Stimulated activated CD8-positive, alpha-beta memory T cell treated with anti-CD3 and anti-CD28 coated beads, Interleukin-12 subunit alpha, Interleukin-12 subunit beta, amount 100 ng/mL, for 1 hour (primary cell): ENCODE results near the gene FAM200B.

ENCODE experiments used
- DNase-seq: peaks from one replicate; pipeline ENCODE4 v3.0.0-alpha.2; 2020; ENCODE audit warnings: low read depth

The FAM200B gene

GRCh38 chr4:15668566-15669435 is 12.8 kb upstream of the FAM200B start:
- DNase-seq: no peak

DNA sequence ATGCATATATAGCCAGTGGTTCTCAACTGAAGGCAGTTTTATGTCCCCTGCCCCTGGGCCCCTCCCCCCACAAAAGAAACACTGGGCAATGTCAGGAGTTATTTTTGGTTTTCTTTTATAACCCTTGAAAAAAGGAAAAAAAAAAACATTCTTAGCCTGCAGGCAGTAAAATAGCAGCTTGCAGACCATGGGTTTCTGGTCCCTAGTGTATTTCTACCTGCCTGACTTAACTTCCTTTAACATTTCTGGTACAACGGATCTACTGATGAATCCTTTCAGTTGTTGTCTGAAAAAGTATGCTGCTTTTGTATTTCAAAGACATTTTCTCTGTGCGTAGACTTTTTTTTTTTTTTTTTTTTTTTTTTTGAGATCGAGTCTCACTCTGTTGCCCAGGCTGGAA is 11.1 kb upstream of the FAM200B start:
- DNase-seq: no peak

DNA sequence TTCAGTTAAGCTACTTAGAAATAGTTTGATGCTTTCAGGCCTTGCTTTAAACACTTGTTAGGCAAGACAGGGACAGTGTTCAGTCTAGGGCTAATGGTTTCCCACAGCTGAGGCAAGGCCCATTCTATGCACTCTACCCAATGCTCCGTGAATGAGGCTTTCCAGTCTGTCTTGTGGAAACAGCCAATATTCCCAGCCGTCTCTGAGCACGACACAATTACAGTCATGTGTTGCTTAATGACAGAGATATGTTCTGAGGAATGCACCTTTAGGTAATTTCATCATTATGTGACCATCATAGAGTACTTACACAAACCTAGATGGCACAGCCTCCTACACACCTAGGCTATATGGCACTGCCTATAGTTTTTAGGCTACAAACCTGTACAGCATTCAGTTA is 9.5 kb upstream of the FAM200B start:
- DNase-seq: no peak

GRCh38 chr4:15673337-15673736 is 8.3 kb upstream of the FAM200B start:
- no peak for DNase-seq

DNA sequence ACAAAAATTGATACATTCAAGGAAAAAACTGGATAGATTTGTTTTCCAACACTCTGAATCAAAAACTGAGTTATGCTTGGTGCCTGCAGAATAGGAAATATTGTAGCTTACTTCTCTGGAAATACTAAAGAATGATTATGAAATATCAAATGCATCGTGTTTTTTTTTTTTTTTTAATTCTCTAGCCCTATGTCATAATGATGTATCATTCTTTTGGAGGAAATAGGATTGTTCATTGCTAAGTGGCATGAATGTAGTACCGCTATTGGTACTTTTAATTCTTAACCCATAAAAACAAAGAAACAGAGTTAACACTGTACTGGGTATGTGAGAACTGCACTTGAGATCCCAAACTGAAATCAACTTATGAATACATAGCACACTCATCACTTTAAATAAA is 7.6 kb upstream of the FAM200B start:
- DNase-seq: no peak

- DNase-seq: no peak
These were observed 6.7 kb upstream of the FAM200B start for GRCh38 chr4:15674926-15675325.

DNA sequence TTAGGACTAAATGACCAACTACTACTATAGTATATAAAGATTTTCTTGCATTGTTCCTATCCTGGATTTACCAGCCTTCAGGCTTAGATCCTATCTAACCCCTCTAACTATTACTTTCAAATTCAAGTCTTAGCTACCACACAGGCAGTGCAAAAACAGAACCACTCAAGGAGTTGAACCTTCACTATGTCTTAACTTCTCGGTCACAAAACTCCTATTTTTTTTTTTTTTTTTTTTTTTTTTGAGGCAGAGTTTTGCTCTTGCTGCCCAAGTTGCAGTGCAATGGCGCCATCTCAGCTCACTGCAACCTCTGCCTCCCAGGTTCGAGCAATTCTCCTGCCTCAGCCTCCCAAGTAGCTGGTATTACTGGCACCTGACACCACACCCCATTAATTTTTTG is 6.3 kb upstream of the FAM200B start:
- DNase-seq: no peak

- no peak for DNase-seq
These were observed 5.6 kb upstream of the FAM200B start for GRCh38 chr4:15676039-15676438.

- DNase-seq: no peak
These were observed 4.7 kb upstream of the FAM200B start for GRCh38 chr4:15676899-15677298.

- no peak for DNase-seq
These were observed 4.1 kb upstream of the FAM200B start for GRCh38 chr4:15677507-15677988.

DNA sequence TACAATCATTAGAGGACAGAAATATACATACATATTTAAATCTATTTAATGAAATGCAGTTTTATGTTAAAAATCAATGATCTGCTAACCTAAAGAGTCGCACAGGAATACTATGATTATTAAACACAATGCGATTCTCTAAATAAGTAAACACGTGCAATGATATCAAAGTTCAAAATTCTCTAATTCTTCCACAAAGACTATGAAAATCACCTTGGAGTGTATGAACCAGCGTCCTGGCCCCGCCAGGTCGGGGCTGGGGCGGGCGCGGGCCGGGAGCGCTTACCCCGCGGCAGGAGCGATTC is 608 bp upstream of the FAM200B start:
- DNase-seq: no peak

GRCh38 chr4:15682242-15683142 is 865 bp downstream of the FAM200B start:
- DNase-seq: no peak

DNA sequence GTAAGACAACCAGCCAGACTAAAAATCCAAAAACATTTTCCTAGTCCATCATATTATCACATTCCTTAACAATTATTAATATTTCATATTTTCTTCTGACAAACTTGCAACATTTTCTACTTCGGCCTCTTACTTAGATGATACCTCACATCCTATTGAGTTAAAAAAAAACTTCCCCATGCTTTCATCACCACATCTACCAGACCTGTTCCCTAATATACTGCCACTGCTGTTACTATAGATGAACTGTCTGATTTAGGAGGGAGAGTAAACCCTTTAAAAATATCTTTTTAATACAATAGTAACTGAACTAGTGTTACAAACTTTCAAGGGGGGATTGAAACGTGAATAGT is 1.5 kb downstream of the FAM200B start:
- no peak for DNase-seq

GRCh38 chr4:15684498-15684897 is 2.9 kb downstream of the FAM200B start:
- DNase-seq: no peak

DNA sequence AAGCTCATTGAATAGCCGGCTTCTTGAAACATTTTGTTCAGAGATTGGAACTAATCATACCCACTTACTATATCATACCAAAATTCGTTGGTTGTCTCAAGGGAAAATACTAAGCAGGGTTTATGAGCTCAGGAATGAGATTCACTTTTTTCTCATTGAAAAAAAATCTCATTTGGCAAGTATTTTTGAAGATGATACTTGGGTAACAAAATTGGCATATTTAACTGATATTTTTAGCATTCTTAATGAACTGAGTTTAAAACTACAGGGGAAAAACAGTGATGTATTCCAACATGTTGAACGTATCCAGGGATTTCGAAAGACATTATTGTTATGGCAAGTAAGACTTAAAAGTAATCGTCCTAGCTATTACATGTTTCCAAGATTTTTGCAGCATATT is 6.4 kb downstream of the FAM200B start:
- no peak for DNase-seq

GRCh38 chr4:15689540-15689939 is 7.9 kb downstream of the FAM200B start:
- no peak for DNase-seq

DNA sequence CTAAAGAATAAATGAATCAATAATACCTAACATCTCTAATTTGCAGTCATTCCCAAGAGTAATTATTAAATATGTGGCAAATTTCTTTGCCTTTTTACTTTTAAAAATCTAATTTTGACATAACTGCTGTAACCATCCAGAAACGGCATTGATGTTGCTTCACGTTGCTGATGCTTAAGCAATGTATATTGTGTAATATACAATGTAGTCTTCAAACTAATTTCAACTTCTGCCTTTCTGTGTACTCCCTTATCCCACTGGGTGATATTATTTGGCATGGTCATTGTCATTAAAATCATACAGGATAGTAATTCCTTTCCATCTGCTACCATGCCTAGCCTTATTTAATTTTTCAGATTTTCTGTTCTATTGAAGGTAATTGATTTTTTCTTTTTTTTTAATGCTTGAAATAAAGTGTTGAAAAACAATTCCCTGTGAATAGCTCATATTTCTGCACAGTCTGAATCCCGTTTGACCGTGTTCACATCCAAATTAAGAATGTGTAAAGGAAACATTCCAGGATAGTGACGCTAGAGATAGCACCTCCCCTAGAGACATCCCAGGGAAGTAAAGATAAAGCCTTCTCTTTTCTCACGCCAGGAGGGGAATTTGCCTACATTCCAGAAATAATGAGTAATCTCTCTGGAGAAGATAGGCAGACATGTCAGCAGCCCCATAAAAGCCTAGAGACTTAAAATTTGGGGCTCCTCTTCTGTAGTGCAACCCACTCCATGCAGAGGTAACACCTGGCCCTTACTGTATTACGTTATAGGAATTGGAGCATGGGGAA is 8.6 kb downstream of the FAM200B start:
- DNase-seq: no peak

- no peak for DNase-seq
These were observed 9.9 kb downstream of the FAM200B start for GRCh38 chr4:15691346-15692135.

GRCh38 chr4:15692602-15693001 is 11.0 kb downstream of the FAM200B start:
- DNase-seq: no peak

DNA sequence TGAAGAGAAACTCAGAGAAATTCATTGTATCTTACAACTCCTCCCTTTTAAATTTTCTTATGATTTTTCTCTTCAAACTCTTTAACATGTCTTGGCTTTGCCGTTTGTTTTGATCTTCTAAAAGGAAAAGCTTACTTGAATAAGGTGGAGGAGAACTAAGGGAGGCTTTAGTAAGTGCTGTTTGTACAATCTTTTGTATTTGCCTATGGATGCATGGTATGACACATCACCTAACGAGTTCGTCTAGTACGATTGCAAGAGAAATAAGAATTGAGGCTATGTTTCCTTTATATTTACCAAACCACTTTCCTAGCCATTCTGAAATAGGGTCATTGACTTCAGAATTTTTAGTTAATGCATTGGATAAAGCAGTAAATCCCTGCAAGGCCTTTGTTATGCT is 12.8 kb downstream of the FAM200B start:
- DNase-seq: no peak

- DNase-seq: no peak
These were observed 13.6 kb downstream of the FAM200B start for GRCh38 chr4:15695240-15695699.

- DNase-seq: no peak
These were observed 14.1 kb downstream of the FAM200B start for GRCh38 chr4:15695729-15696128.
